HepG2 (cell line): ENCODE data around the gene TXLNA. TPM values are rescaled to one million over a fixed set of nuclear protein-coding genes. Genes with fewer than 3 reads are reported as not detected.

Experiments used
- ARID2 ChIP-seq: sonication (generic); formaldehyde crosslinking; IDR thresholded peaks from 2 replicates; pipeline ENCODE4 v1.8.1; 2022; ENCODE audit warnings: mild to moderate bottlenecking, missing genetic modification reagents, borderline replicate concordance
- HNF1B ChIP-seq: sonication (generic); formaldehyde crosslinking; IDR thresholded peaks from 2 replicates; pipeline ENCODE4 v1.5.1; 2020; ENCODE audit warnings: mild to moderate bottlenecking, moderate library complexity, missing genetic modification reagents
- MBNL3 ChIP-seq: fragments of 250-450 bp; sonication (Bioruptor Pico); conservative IDR thresholded peaks from 2 replicates; pipeline ENCODE4 v1.8.0; 2022; ENCODE audit warnings: mild to moderate bottlenecking, inconsistent platforms
- MYPOP ChIP-seq: sonication (generic); formaldehyde crosslinking; IDR thresholded peaks from 2 replicates; pipeline ENCODE4 v1.8.1; 2023; ENCODE audit warnings: mild to moderate bottlenecking, moderate library complexity, missing genetic modification reagents
- PCBP1 ChIP-seq: fragments of 200-400 bp; formaldehyde crosslinking; IDR thresholded peaks from 2 replicates; pipeline ENCODE4 v1.6.1; 2017; ENCODE audit warnings: mild to moderate bottlenecking, low read depth, low read length, borderline replicate concordance
- PHF5A ChIP-seq: IDR thresholded peaks from one replicate; pipeline ENCODE4 v1.6.1; 2018; ENCODE audit warnings: low read depth, missing genetic modification reagents; ENCODE audit not compliant: unreplicated experiment
- RELA ChIP-seq: sonication (generic); formaldehyde crosslinking; IDR thresholded peaks from 2 replicates; pipeline ENCODE4 v1.4.0; 2020; ENCODE audit warnings: missing genetic modification reagents
- RFX3 ChIP-seq: IDR thresholded peaks from 2 replicates; pipeline ENCODE4 v1.6.1; 2016; ENCODE audit warnings: missing biosample characterization, missing genetic modification reagents
- RFX5 ChIP-seq: IDR thresholded peaks from 2 replicates; pipeline ENCODE4 v1.6.1; 2011; ENCODE audit warnings: low read depth, low read length, improper control_type of control experiment
- SP140L ChIP-seq: sonication (generic); formaldehyde crosslinking; IDR thresholded peaks from 2 replicates; pipeline ENCODE4 v1.4.0; 2020; ENCODE audit warnings: missing genetic modification reagents, borderline replicate concordance
- STAT6 ChIP-seq: sonication (generic); formaldehyde crosslinking; IDR thresholded peaks from 2 replicates; pipeline ENCODE4 v1.4.0; 2020; ENCODE audit warnings: missing genetic modification reagents, mild to moderate bottlenecking, borderline replicate concordance
- XBP1 ChIP-seq: sonication (generic); formaldehyde crosslinking; IDR thresholded peaks from 2 replicates; pipeline ENCODE4 v1.5.0; 2020; ENCODE audit warnings: missing genetic modification reagents
- ZBTB10 ChIP-seq: sonication (generic); formaldehyde crosslinking; IDR thresholded peaks from 2 replicates; pipeline ENCODE4 v1.4.0; 2020; ENCODE audit warnings: missing genetic modification reagents, borderline replicate concordance
- ZNF143 ChIP-seq: sonication (generic); formaldehyde crosslinking; IDR thresholded peaks from 2 replicates; pipeline ENCODE4 v1.4.0; 2020; ENCODE audit warnings: missing genetic modification reagents
- ZNF337 ChIP-seq: sonication (generic); formaldehyde crosslinking; IDR thresholded peaks from 2 replicates; pipeline ENCODE4 v1.5.1; 2020; ENCODE audit warnings: missing genetic modification reagents, low read depth, mild to moderate bottlenecking, borderline replicate concordance
- ZNF557 ChIP-seq: sonication (generic); formaldehyde crosslinking; IDR thresholded peaks from 2 replicates; pipeline ENCODE4 v1.4.0; 2020; ENCODE audit warnings: missing genetic modification reagents
- ZNF652 ChIP-seq: IDR thresholded peaks from 2 replicates; pipeline ENCODE4 v1.6.1; 2016; ENCODE audit warnings: low read depth, borderline replicate concordance
- ZNF672 ChIP-seq: sonication (generic); formaldehyde crosslinking; IDR thresholded peaks from 2 replicates; pipeline ENCODE4 v1.8.1; 2022; ENCODE audit warnings: missing genetic modification reagents
- ZSCAN5A ChIP-seq: sonication (generic); formaldehyde crosslinking; IDR thresholded peaks from 2 replicates; pipeline ENCODE4 v1.8.0; 2022; ENCODE audit warnings: mild to moderate bottlenecking, missing genetic modification reagents, borderline replicate concordance
- polyA plus RNA-seq, 8 experiments: library from polyadenylated mRNA; depleted of rRNA in 3 of 8; stranded (reverse) in 7 of 8; unstranded in 1 of 8; fragments of >200 nt; fragmentation: Illumina TruSeq in 4 of 8; extraction: Trizol in 4 of 8; gene quantifications; 2 replicates each; pipeline versions ENCODE4 v1.2.1 to v1.2.3, GENCODE V29; 2011 to 2016; ENCODE audit warnings: low read depth in 4 of 8, missing spikeins in 1 of 8, mixed read lengths in 1 of 8; ENCODE audit not compliant: insufficient read depth in 1 of 8
- total RNA-seq, 5 experiments: library from RNA; depleted of rRNA; stranded (reverse); fragments of >200 nt; fragmentation: Illumina TruSeq; extraction: Trizol; gene quantifications; 2 replicates each; pipeline ENCODE4 v1.2.3, GENCODE V29; 2016; ENCODE audit warnings: low read depth in 1 of 5

TXLNA gene
- total and polyA plus RNA-seq, 2 of the 13 experiments (the other 11 are each of a cell fraction or from before 2014, with no cell fraction given) = 29.6 to 67.8 TPM

GRCh38 chr1:32179443-32180185, at the start of gene TXLNA (continued):
- TF ChIP-seq HNF1B (no peak; the same call in 1 of the 2 replicates), ZNF672 (CRISPR knock-in tag) (peak; percentile 83; the same call in 1 of the 2 replicates), ZNF557 (CRISPR knock-in tag) (peak; percentile 25; the same call in 1 of the 2 replicates), RELA (CRISPR knock-in tag) (0 out of 2 replicates have a peak, but pooled peaks have one; percentile 12), ARID2 (CRISPR knock-in tag) (0 out of 2 replicates have a peak, but pooled peaks have one; percentile 34), ZBTB10 (CRISPR knock-in tag) (peak; percentile 38), ZSCAN5A (CRISPR knock-in tag) (0 out of 2 replicates have a peak, but pooled peaks have one; percentile 16), ZNF652 (CRISPR knock-in tag) (no peak), MBNL3 (CRISPR knock-in tag) (no peak), PCBP1 (no peak), ZNF143 (peak; percentile 90), RFX5 (peak; percentile 39), SP140L (CRISPR knock-in tag) (0 out of 2 replicates have a peak, but pooled peaks have one; percentile 21), XBP1 (CRISPR knock-in tag) (no peak), RFX3 (0 out of 2 replicates have a peak, but pooled peaks have one; percentile 14), PHF5A (CRISPR knock-in tag) (no peak), STAT6 (CRISPR knock-in tag) (no peak), MYPOP (CRISPR knock-in tag) (peak; percentile 54; the same call in 1 of the 2 replicates), ZNF337 (CRISPR knock-in tag) (peak; percentile 7; the same call in 1 of the 2 replicates)
